HL-60 (cell line): ENCODE data around the gene PARP1.

Experiments used
- CTCF ChIP-seq: IDR thresholded peaks from one replicate; pipeline ENCODE4 v1.5.1; 2011; ENCODE audit warnings: low read length, control low read depth, inconsistent platforms; ENCODE audit not compliant: insufficient read depth
- GABPA ChIP-seq: IDR thresholded peaks from 2 replicates; pipeline ENCODE4 v1.6.1; 2012; ENCODE audit warnings: low read depth
- POLR2AphosphoS5 ChIP-seq: IDR thresholded peaks from 2 replicates; pipeline ENCODE4 v1.6.1; 2012; ENCODE audit warnings: low read depth
- REST ChIP-seq: IDR thresholded peaks from 2 replicates; pipeline ENCODE4 v1.6.1; 2012; ENCODE audit warnings: low read depth; ENCODE audit not compliant: insufficient replicate concordance
- SPI1 ChIP-seq: IDR thresholded peaks from 2 replicates; pipeline ENCODE4 v1.6.1; 2012; ENCODE audit warnings: low read depth, mild to moderate bottlenecking, borderline replicate concordance

GRCh38 chr1:226407497-226408284, at the start of gene PARP1:
- TF ChIP-seq CTCF (no peak), POLR2AphosphoS5 (peak; percentile 76; the same call in 1 of the 2 replicates), REST (no peak), GABPA (no peak), SPI1 (no peak)
